HG03159 (cell line): ENCODE data around the gene RBM25.
"Not testable (repeated sequence)": the region's sequence is repeated elsewhere in the genome, so short reads cannot be mapped to it uniquely, and the experiment has no call there.

Experiments used
- ATAC-seq: cut with Tn5 transposase; IDR thresholded peaks from one replicate; pipeline ENCODE4 v1.9.1; 2021; ENCODE audit warnings: mild to moderate bottlenecking, moderate library complexity; ENCODE audit not compliant: unreplicated experiment

RBM25 gene

GRCh38 chr14:73168274-73168673, 109.9 kb downstream of the RBM25 start:
- ATAC-seq, result no peak

- no peak for ATAC-seq
These were observed 110.4 kb downstream of the RBM25 start for GRCh38 chr14:73168691-73169090.

GRCh38 chr14:73169855-73170254, 111.5 kb downstream of the RBM25 start:
- ATAC-seq, result not testable (repeated sequence)

- no peak for ATAC-seq
These were observed 112.4 kb downstream of the RBM25 start for GRCh38 chr14:73170686-73171085.

GRCh38 chr14:73172500-73172899, 114.2 kb downstream of the RBM25 start:
- no peak for ATAC-seq

- no peak for ATAC-seq
These were observed 114.9 kb downstream of the RBM25 start for GRCh38 chr14:73173092-73173735.
